H9 (cell line): ENCODE data around the gene OBSL1. TPM values are rescaled to one million over a fixed set of nuclear protein-coding genes. Genes with fewer than 3 reads are reported as not detected.

Experiments used
- DNase-seq: peaks from one replicate; pipeline ENCODE4 v3.0.0-alpha.2; 2017
- H2AFZ ChIP-seq: one replicate; pipeline ENCODE4 v1.6.1; 2013; ENCODE audit warnings: mild to moderate bottlenecking, low read length, control low read depth, moderate library complexity
- H2AK5ac ChIP-seq: 2 replicates; pipeline ENCODE4 v1.6.1; 2013; ENCODE audit warnings: low read length, control low read depth, mixed read lengths; ENCODE audit not compliant: insufficient read length
- H2BK120ac ChIP-seq: one replicate; pipeline ENCODE4 v1.6.1; 2013; ENCODE audit warnings: low read depth, mild to moderate bottlenecking, low read length, control low read depth, inconsistent platforms; ENCODE audit not compliant: poor library complexity, severe bottlenecking
- H2BK12ac ChIP-seq: 2 replicates; pipeline ENCODE4 v1.6.1; 2013; ENCODE audit warnings: low read length, control low read depth, mixed read lengths, low read depth; ENCODE audit not compliant: insufficient read length
- H2BK15ac ChIP-seq: 2 replicates; pipeline ENCODE4 v1.6.1; 2013; ENCODE audit warnings: low read depth, low read length, control low read depth
- H2BK20ac ChIP-seq: one replicate; pipeline ENCODE4 v1.6.1; 2013; ENCODE audit warnings: low read depth, mild to moderate bottlenecking, low read length, control low read depth, inconsistent platforms; ENCODE audit not compliant: poor library complexity, severe bottlenecking
- H2BK5ac ChIP-seq: 2 replicates; pipeline ENCODE4 v1.6.1; 2013; ENCODE audit warnings: low read length, control low read depth, mixed read lengths; ENCODE audit not compliant: insufficient read length
- H3K14ac ChIP-seq: 2 replicates; pipeline ENCODE4 v1.6.1; 2013; ENCODE audit warnings: low read length, control low read depth; ENCODE audit not compliant: insufficient read depth
- H3K18ac ChIP-seq: 2 replicates; pipeline ENCODE4 v1.6.1; 2013; ENCODE audit warnings: low read depth, mild to moderate bottlenecking, mixed read lengths, low read length, control low read depth; ENCODE audit not compliant: insufficient read length
- H3K23ac ChIP-seq: 2 replicates; pipeline ENCODE4 v1.6.1; 2013; ENCODE audit warnings: low read length, control low read depth, mixed read lengths, low read depth; ENCODE audit not compliant: insufficient read length
- H3K23me2 ChIP-seq: 2 replicates; pipeline ENCODE4 v1.6.1; 2013; ENCODE audit warnings: low read depth, mild to moderate bottlenecking, mixed read lengths, low read length, control low read depth; ENCODE audit not compliant: insufficient read length, poor library complexity, severe bottlenecking
- H3K27ac ChIP-seq: 2 replicates; pipeline ENCODE4 v1.5.1; 2013; ENCODE audit warnings: low read length, control low read depth, mixed read lengths, low read depth; ENCODE audit not compliant: insufficient read length
- H3K27me3 ChIP-seq: 2 replicates; pipeline ENCODE4 v1.6.1; 2013; ENCODE audit warnings: low read length, control low read depth, inconsistent platforms; ENCODE audit not compliant: insufficient read depth
- H3K4ac ChIP-seq: 2 replicates; pipeline ENCODE4 v1.6.1; 2013; ENCODE audit warnings: low read depth, mild to moderate bottlenecking, control low read depth, inconsistent platforms, low read length, moderate library complexity
- H3K4me1 ChIP-seq: 2 replicates; pipeline ENCODE4 v1.6.1; 2013; ENCODE audit warnings: low read length, control low read depth, inconsistent platforms; ENCODE audit not compliant: insufficient read depth
- H3K4me2 ChIP-seq: 2 replicates; pipeline ENCODE4 v1.6.1; 2013; ENCODE audit warnings: low read length, control low read depth, mixed read lengths; ENCODE audit not compliant: insufficient read length, insufficient read depth
- H3K56ac ChIP-seq: 2 replicates; pipeline ENCODE4 v1.6.1; 2013; ENCODE audit warnings: low read depth, mild to moderate bottlenecking, mixed read lengths, low read length, control low read depth; ENCODE audit not compliant: insufficient read length
- H3K79me1 ChIP-seq: 2 replicates; pipeline ENCODE4 v1.6.1; 2013; ENCODE audit warnings: low read depth, mild to moderate bottlenecking, moderate library complexity, low read length, control low read depth, inconsistent platforms; ENCODE audit not compliant: insufficient read depth, poor library complexity, severe bottlenecking
- H3K79me2 ChIP-seq: 2 replicates; pipeline ENCODE4 v1.6.1; 2013; ENCODE audit warnings: low read length, control low read depth, inconsistent platforms; ENCODE audit not compliant: insufficient read depth
- H3K9ac ChIP-seq: 2 replicates; pipeline ENCODE4 v1.6.1; 2013; ENCODE audit warnings: low read length, control low read depth, mixed read lengths; ENCODE audit not compliant: insufficient read length; ENCODE audit errors: extremely low read depth
- H3K9me3 ChIP-seq: one replicate; pipeline ENCODE4 v1.6.1; 2013; ENCODE audit warnings: low read depth, low read length, inconsistent platforms; ENCODE audit not compliant: control insufficient read depth
- H3T11ph ChIP-seq: one replicate; pipeline ENCODE4 v1.6.1; 2013; ENCODE audit warnings: mild to moderate bottlenecking, low read length, control low read depth, inconsistent platforms
- H4K20me1 ChIP-seq: one replicate; pipeline ENCODE4 v1.6.1; 2013; ENCODE audit not compliant: control insufficient read depth, insufficient read length, insufficient read depth
- H4K5ac ChIP-seq: 2 replicates; pipeline ENCODE4 v1.6.1; 2013; ENCODE audit warnings: low read depth, mild to moderate bottlenecking, mixed read lengths, low read length, control low read depth; ENCODE audit not compliant: insufficient read length
- H4K8ac ChIP-seq: replicated peaks from 2 replicates; pipeline ENCODE4 v1.6.1; 2013; ENCODE audit warnings: low read length, control low read depth, mixed read lengths, low read depth; ENCODE audit not compliant: insufficient read length
- H4K91ac ChIP-seq: 2 replicates; pipeline ENCODE4 v1.6.1; 2013; ENCODE audit warnings: low read depth, mild to moderate bottlenecking, moderate library complexity, mixed read lengths, low read length, control low read depth; ENCODE audit not compliant: insufficient read length
- H3K27ac Mint-ChIP-seq, 3 experiments: 2 replicates in 2 of 3; 3 replicates in 1 of 3; pipeline ENCODE4 v1.8.0; 2020 to 2021; ENCODE audit warnings: mixed read lengths in 3 of 3, mild to moderate bottlenecking in 1 of 3, moderate library complexity in 1 of 3
- H3K27me3 Mint-ChIP-seq: 2 replicates; pipeline ENCODE4 v1.8.0; 2021; ENCODE audit warnings: low read depth, mild to moderate bottlenecking, moderate library complexity, mixed read lengths
- H3K36me3 Mint-ChIP-seq, 3 experiments: 2 replicates in 2 of 3; 3 replicates in 1 of 3; pipeline ENCODE4 v1.8.0; 2020 to 2021; ENCODE audit warnings: low read depth in 3 of 3, mixed read lengths in 3 of 3; ENCODE audit not compliant: insufficient read depth in 1 of 3
- H3K4me1 Mint-ChIP-seq, 2 experiments: 2 replicates each; pipeline ENCODE4 v1.8.0; 2020; ENCODE audit warnings: mixed read lengths in 2 of 2
- H3K4me3 Mint-ChIP-seq, 2 experiments: 2 replicates in 1 of 2; 3 replicates in 1 of 2; pipeline ENCODE4 v1.8.0; 2020 to 2021; ENCODE audit warnings: mild to moderate bottlenecking in 2 of 2, mixed read lengths in 2 of 2, moderate library complexity in 1 of 2
- H3K9me3 Mint-ChIP-seq, 2 experiments: 2 replicates in 1 of 2; 3 replicates in 1 of 2; pipeline ENCODE4 v1.8.0; 2020; ENCODE audit warnings: mild to moderate bottlenecking in 2 of 2, mixed read lengths in 2 of 2, moderate library complexity in 1 of 2
- CTCF ChIP-seq: fragments of 200-600 bp; sonication (generic); conservative IDR thresholded peaks from 3 replicates; pipeline ENCODE4 v1.8.0; 2021; ENCODE audit warnings: antibody characterized with exemption, mild to moderate bottlenecking
- WGBS: extraction: QIAGEN DNeasy Blood & Tissue Kit; methylation state at CpG from one replicate; pipeline ENCODE4 v1.1.7; 2013; ENCODE audit warnings: missing lambda C conversion rate, low lambda C conversion rate, mixed read lengths; ENCODE audit not compliant: insufficient read length; ENCODE audit errors: extremely low coverage; 5-methylcytosine and 5-hydroxymethylcytosine counted together
- total RNA-seq: library from RNA; stranded (reverse); gene quantifications from 2 replicates; pipeline ENCODE4 v1.2.1, GENCODE V29; 2021

Gene OBSL1
- total RNA-seq, 1 experiment from 2014 or later, result 140 TPM

GRCh38 chr2:219560037-219560892 is 11.1 kb downstream of the OBSL1 start:
- Histone ChIP-seq H3K23ac (no peak overlapping the region), H4K91ac (no peak overlapping the region), H2BK15ac (no peak overlapping the region), H3K18ac (peak overlapping the region; percentile 42), H2AFZ (no peak overlapping the region), H4K20me1 (no peaks in the 10 kb centered on the region), H2BK120ac (no peak overlapping the region), H3T11ph (no peak overlapping the region), H3K27me3 (no peaks in the 10 kb centered on the region), H3K4me1 (peaks cover 24% of the 10 kb centered on the region; the same call in 1 of the 2 replicates), H3K4me2 (no peak overlapping the region), H4K8ac (no peak overlapping the region), H3K9ac (no peak overlapping the region), H3K79me1 (no peaks in the 10 kb centered on the region), H3K9me3 (no peaks in the 10 kb centered on the region), H3K27ac (no peak overlapping the region), H3K79me2 (no peaks in the 10 kb centered on the region), H3K23me2 (no peaks in the 10 kb centered on the region), H3K4ac (no peak overlapping the region), H2BK5ac (no peak overlapping the region), H2BK20ac (no peak overlapping the region), H2AK5ac (no peak overlapping the region), H3K14ac (no peak overlapping the region), H3K56ac (no peak overlapping the region), H4K5ac (no peak overlapping the region), H2BK12ac (no peak overlapping the region)
- H3K9me3 Mint-ChIP-seq, result no peaks in the 10 kb centered on the region; a peak in 1 of 5 replicates
- H3K27me3 Mint-ChIP-seq, result peaks cover 3% of the 10 kb centered on the region; the same call in 1 of the 2 replicates
- peak; percentile 83 for TF ChIP-seq CTCF
- peaks cover 29 to 66% (median 53%) of the 10 kb centered on the region in 3 experiments for H3K36me3 Mint-ChIP-seq
- no peak for DNase-seq
- H3K4me1 Mint-ChIP-seq, result peaks cover 48 to 49% of the 10 kb centered on the region in 2 experiments
- WGBS, result no CpG with 5 or more reads among the region's 8 CpGs
- peak overlapping the region; percentile 49 to 89 (median 86); a peak in 5 of 7 replicates for H3K27ac Mint-ChIP-seq
- H3K4me3 Mint-ChIP-seq, result peak overlapping the region in 1 of 2 experiments; percentile 47; a peak in 2 of 5 replicates
